Stimulated activated CD4-positive, alpha-beta T cell treated with anti-CD3 and anti-CD28 coated beads, Interleukin-4, amount 100 ng/mL, for 4 hours (primary cell): Measurements from ENCODE around the gene ZNF496.

Experiments
- DNase-seq, 2 experiments: peaks; one replicate each; pipeline ENCODE4 v3.0.0-alpha.2; 2020

ZNF496 gene

GRCh38 chr1:247326411-247327130 lies 5.1 kb downstream of the ZNF496 start:
- DNase-seq = no peak

DNA sequence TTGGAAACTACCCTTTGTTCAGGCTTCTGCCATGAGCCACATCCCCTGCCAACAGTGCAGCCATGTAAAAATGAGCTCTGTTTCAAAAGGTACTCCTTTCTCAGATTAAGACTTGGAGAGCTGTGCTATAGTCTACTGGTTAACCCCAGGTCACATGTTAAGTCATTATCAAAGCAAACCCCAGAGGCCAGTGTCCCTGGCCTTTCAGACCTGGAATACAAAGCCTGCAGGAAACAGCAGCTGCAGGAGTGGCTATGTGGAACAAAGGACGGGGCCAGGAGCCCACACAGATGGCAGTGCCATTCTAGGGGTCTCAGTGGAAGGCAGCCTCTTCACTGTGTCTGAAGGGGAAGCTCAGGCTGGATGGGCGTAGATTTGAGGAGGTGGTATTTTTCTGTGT lies 6.7 kb downstream of the ZNF496 start:
- no peak for DNase-seq

DNA sequence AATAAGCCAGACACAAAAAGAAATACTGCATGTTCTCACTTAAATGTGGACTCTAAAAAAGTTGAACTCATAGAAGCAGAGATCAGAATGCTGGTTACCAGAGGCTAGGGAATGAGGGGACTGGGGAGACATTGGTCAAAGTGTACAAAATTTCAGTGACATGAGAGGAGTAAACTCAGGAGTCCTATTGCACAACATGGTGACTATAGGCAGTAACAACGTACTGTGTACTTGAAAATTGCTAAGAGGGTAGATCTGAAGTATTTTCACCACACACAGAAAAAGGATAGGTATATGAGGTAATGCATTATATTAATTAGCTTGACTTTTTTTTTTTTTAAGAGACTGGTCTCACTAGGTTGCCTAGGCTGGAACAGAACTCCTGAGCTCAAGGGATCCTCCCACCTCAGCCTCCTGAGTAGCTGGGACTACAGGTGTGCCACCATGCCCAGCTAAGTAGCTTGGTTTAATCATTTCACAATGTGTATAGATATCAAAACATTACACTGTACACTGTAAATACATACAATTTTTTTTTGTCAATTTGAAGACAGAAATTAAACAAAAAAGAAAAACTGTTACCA lies 7.4 kb downstream of the ZNF496 start:
- DNase-seq = no peak

- peak in 1 of 2 experiments; percentile 23 for DNase-seq
Measured at GRCh38 chr1:247322849-247323586, 8.6 kb downstream of the ZNF496 start.

GRCh38 chr1:247322442-247322841 lies 9.2 kb downstream of the ZNF496 start:
- no peak for DNase-seq

DNA sequence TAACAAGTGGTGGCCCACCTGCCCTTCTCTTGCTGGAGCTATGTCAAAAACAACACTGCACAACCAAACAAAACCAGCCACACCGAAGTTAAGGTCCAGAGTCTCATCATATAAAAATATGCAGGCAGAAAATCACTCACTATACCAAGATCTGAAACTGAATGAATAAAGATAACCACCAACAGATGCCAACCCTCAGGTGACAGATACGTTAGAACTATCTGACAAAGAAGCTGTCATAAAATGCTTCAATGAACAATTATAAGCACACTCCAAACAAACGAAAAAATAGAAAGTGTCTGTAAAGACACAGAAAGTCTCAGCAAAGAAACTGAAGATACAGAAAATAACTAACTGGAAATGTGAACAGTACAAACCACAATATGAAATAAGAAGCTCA lies 14.0 kb downstream of the ZNF496 start:
- no peak for DNase-seq

- no peak for DNase-seq
Measured at GRCh38 chr1:247316590-247317197, 15.0 kb downstream of the ZNF496 start.

DNA sequence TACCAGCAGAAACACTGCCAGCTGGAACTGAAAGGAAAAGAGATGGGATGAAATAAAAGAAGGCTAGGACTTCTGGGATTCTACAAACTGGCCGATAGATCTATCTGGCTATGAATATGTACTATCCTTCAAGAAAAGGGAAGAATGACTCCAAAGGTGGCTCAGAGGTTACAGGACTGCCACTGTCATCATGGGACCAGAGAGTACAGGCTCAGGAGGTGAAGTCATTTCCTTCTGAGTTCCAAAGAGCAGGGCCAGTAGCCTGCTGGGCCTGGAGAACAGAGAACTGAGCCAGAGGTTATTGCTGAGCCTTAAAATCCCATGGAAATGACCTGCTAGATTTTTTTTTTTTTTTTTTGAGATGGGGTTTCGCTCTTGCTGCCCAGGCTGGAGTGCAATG lies 27.6 kb downstream of the ZNF496 start:
- DNase-seq = no peak

GRCh38 chr1:247303216-247303615 lies 28.5 kb downstream of the ZNF496 start:
- no peak for DNase-seq

DNA sequence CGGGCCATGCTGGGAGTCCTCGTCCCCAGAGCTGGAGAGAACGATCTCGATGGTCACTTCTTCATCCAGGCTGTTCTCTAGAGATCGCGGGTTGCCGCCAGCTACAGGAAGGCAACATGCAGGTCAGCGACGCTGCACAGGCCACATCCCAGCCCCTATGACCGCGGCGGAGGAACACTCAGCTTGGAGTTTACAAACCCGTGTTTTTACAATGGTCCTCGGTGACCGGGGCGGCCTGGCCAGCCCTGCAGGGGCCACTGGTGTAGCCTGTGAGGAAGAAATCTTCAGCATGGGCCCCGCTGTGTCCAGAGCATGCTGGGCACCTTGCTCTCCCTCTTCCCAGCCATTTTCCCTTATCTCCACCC lies 30.5 kb downstream of the ZNF496 start:
- no peak for DNase-seq

GRCh38 chr1:247300491-247301175 lies 31.0 kb downstream of the ZNF496 start:
- DNase-seq = no peak

- DNase-seq = no peak
Measured at GRCh38 chr1:247299723-247300381, 31.8 kb downstream of the ZNF496 start.

DNA sequence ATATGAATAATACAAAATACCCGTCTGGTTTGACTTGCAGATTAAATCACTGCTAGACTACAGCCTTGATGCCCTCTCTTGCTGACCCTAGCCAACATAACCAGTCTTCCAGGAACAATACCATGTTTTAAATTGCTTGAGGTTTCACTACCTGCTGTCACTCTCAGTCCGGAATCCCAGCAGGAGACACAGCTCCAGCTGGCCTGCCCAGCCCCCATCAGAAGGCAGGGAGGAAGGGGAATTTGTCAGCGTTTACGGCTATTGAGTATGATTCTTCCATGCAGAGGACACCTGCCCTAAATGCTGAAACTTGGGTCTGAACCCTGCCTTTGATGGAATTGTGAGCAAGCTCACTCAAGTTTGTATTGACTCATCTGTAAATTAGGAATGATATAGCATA lies 33.0 kb downstream of the ZNF496 start:
- no peak for DNase-seq

- DNase-seq = no peak
Measured at GRCh38 chr1:247298124-247298481, 33.6 kb downstream of the ZNF496 start.

DNA sequence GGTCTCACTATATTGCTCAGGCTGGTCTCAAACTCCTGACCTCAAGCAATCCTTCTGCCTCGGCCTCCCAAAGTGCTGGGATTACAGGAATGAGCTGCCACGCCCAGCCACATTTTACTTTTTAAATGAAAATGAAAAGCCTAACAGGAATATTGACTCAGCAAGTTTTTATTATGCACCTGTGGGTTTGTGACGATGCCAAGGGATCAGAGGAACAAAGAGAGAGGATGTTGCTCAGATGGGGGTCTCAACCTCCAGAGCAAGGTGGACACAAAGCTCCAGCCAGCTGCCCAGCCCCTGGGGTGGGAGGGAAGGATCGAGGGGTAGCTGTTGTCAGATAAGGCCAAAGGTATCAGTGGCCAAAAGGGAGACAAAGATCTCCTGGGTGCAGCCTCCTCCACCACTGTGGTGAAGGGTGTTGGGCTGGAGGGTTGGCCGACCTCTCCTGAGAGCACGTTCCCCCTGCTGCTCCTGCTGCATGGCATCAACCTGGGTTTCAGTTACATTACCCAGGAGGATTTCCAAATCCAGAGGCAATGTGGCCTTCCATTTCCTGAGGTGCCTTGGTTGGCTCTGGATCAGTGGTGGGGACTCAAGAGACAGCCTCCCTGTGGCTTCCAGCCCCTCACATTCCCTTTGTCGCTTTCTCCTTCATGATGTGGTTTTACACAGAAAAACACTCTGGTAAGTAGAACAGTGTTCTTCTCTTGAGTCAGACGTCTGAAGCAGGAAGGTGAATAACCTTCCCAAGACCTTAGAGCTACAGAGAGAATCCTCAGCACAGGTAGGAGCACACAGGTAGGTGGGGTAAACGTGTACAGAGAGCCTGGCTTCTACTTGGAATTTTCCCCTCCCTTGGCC lies 34.2 kb downstream of the ZNF496 start:
- DNase-seq = no peak

- DNase-seq = no peak
Measured at GRCh38 chr1:247296599-247297180, 35.0 kb downstream of the ZNF496 start.

GRCh38 chr1:247295746-247296145 lies 35.9 kb downstream of the ZNF496 start:
- DNase-seq = no peak

- no peak for DNase-seq
Measured at GRCh38 chr1:247295274-247295684, 36.4 kb downstream of the ZNF496 start.

DNA sequence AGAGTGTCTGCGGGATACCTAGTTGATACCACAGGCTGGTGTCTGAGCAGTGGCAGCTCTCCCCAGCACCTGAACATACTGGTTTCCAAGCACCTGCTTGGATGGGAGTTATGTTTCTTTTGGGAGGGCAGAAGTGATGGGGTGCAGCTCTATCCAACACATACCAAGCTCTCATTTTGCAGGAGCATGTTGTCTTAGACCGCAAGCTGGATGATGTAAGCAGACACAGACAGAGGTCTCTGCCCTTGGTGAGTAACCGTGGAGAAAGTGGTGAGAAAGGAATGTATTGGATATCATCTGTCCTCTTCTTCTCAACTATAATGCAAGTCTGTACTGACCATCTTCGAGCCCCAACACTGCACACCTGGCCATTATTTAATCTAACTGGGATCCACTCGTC lies 37.4 kb downstream of the ZNF496 start:
- no peak for DNase-seq

DNA sequence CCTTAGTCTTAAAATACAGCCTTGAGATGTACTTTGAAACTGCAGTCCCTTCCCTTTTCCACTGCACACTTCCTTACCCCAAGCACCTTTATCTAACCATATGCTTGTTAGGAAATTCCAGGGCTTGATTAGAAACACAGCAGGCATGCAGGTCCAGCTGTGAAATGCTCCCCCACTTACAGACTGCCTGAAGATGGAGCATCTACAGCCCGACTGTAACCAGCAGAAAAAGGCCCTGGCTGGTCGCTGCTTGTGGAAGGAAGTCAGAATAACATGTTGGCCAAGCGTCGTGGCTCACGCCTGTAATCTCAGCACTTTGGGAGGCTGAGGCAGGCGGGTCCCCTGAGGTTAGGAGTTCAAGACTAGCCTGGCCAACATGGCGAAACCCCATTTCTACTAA lies 38.6 kb downstream of the ZNF496 start:
- no peak for DNase-seq

DNA sequence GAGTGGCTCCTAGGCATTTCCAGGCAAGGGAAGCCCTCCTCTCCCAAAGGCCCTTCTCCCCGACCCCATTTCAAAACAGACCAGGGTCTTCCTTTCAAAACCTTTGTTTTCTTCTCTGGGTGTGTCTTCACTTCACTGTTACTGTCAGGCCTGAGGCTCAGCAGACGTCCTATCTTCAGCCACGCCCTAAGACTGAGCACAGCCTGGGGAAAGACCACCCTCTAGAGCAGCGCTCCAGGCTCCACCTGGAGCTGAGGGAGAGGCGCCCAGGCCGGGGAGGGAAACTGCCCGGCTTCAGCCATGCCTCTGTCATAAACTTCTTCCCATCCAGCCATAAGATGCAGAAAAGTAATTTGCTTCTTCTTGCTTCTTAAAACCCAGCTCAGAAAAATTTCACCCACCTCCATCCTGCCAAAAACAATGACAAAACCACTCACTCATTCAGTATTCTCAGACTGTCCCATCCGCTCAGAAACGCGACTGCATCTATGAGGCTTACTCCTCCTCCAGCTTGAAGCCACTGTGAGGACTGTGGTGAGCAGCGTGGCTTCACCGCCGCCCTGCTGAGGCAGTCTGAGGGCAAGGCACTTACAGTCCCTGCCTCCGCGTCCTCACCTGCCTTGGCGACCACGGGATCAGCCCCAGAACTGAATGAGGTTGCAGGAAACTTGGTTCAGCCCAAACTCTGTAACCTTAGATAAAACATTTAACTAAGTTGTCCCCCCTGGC lies 39.7 kb downstream of the ZNF496 start:
- DNase-seq = no peak
